Fibroblast of mammary gland (primary cell): Measurements from ENCODE around the gene GJA1.

Source experiments
- DNase-seq: peaks from one replicate; pipeline ENCODE4 v3.0.0-alpha.2; 2010; ENCODE audit warnings: low read depth
- H3K4me3 ChIP-seq: 2 replicates; pipeline ENCODE4 v1.5.1; 2011; ENCODE audit warnings: low read depth, mild to moderate bottlenecking, low read length, moderate library complexity; ENCODE audit not compliant: control insufficient read depth
- TF ChIP-seq, protein P1 (sequence below): conservative IDR thresholded peaks from 2 replicates; pipeline ENCODE4 v1.5.1; 2011; ENCODE audit warnings: low read depth, low read length, inconsistent platforms; ENCODE audit not compliant: control insufficient read depth, insufficient read depth

Gene GJA1

DNA sequence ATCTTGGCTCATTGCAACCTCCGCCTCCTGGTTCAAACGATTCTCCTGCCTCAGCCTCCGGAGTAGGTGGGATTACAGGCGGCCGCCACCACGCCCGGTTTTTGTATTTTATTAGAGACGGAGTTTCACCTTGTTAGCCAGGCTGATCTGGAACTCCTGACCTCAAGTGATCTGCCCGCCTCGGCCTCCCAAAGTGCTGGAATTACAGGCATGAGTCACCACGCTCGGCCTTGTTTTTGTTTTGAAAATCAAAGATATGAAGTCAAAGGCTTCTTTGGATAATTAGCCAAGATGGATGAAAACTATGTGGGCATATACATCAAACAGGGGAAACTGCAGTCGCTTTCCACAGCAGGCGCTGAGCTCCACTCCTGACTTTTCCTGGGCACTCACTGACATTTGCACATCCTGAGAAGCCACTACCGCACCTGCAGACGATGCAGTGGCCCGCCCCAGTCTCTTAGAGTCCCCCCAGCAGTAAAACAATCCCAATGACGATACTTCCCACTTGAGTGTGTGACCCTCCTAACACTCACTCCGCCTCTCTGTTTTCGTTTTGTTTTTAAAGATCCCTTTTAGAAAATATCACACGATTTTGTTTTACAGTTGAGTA lies 44.1 kb downstream of the GJA1 start:
- TF ChIP-seq, protein P1, sequence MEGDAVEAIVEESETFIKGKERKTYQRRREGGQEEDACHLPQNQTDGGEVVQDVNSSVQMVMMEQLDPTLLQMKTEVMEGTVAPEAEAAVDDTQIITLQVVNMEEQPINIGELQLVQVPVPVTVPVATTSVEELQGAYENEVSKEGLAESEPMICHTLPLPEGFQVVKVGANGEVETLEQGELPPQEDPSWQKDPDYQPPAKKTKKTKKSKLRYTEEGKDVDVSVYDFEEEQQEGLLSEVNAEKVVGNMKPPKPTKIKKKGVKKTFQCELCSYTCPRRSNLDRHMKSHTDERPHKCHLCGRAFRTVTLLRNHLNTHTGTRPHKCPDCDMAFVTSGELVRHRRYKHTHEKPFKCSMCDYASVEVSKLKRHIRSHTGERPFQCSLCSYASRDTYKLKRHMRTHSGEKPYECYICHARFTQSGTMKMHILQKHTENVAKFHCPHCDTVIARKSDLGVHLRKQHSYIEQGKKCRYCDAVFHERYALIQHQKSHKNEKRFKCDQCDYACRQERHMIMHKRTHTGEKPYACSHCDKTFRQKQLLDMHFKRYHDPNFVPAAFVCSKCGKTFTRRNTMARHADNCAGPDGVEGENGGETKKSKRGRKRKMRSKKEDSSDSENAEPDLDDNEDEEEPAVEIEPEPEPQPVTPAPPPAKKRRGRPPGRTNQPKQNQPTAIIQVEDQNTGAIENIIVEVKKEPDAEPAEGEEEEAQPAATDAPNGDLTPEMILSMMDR: no peak
- DNase-seq: no peak
- H3K4me3 ChIP-seq: no peak overlapping the region

GRCh38 chr6:121480099-121480713 lies 44.8 kb downstream of the GJA1 start:
- no peak for DNase-seq
- TF ChIP-seq, protein P1: no peak
- no peak overlapping the region for H3K4me3 ChIP-seq

DNA sequence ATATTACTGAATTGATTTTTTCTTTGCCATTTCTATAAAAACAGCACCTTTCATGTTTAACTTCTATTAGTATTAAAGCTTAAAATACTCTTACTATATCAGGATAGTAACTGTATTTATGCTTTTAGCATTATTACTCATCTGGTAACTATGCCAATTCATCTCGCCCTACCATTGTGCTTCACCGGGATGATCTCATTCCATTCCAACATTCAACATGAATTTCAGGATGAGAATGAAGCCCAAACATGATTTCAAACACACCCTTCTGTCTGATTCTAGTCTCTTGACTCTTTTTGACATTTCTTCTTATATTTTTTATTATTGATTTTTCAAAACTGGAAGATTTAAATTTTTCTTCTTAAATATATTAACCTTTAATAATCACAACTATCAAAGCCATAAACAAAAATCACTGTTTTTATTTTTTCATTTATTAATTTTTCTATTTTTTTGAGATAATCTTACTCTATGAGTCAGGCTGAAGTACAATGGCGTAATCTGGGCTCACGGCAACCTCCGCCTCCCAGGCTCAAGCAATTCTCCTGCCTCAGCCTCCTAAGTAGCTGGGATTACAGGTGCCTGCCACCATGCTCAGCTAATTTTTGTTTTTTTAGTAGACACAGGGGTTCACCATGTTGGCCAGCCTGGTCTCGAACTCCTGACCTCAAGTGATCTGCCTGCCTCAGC lies 46.7 kb downstream of the GJA1 start:
- no peak overlapping the region for H3K4me3 ChIP-seq
- TF ChIP-seq, protein P1: no peak
- DNase-seq: peak; percentile 67

DNA sequence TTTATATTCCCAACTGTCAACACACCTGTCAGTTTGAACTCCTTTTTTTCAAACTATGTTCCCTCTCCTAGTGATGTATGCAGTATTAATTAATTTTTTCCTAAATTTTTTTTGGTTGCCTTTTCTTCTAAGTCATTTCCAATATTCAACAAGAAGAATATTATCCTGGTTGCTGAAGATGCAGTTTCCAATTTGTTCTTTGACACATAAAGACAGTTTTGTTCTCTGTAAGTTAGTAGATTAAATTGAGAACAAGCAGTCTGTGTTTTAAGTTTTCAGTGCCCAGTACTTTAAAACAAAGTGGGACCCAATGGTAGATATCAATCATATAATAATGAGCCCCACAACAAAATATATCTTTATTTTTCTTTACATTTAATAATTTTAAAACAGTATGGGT lies 47.3 kb downstream of the GJA1 start:
- no peak overlapping the region for H3K4me3 ChIP-seq
- TF ChIP-seq, protein P1: no peak
- DNase-seq: no peak

DNA sequence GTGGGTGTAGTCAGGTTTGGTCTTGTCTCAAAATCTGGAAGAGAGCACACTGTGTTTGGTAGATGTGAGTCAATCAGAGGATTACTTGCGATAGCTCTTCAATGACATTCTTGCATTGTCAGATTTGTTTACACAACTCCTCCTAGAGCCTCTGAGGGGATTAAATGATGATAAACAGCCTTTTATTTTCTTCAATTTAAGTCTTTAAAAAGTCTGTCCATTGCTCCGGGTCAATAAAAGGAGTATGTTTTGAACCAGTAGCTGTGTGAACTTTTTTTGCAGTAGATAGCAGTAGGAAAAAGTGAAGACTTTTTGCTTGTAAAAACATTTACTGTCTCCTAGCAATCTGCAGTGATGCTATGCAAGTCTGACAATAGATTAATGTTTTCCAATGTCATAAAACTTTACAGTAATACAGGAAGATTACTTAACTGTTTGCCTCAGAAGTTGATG lies 49.9 kb downstream of the GJA1 start:
- no peak overlapping the region for H3K4me3 ChIP-seq
- DNase-seq: peak; percentile 6
- TF ChIP-seq, protein P1: no peak

DNA sequence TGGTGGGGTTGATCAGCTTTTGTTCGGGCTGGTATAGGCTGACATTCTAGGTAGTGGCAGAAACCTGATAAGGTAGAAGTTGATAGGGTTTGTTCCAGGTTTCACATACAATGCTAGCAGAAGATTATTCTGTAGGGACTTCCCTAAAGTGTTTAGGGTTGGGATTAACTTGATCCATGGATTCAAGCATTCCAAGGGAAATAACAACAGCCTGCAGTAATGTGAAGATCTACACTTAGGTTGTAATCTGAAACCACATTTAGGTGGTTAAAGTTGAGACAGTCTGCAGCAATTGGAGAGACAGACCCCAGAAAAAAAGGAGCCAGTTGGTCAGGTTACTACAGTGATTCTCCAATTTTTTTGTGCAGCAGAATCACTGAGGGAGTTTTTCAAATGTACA lies 56.1 kb downstream of the GJA1 start:
- no peak overlapping the region for H3K4me3 ChIP-seq
- no peak for DNase-seq
- TF ChIP-seq, protein P1: no peak
